H1 (cell line): ENCODE results near the gene PARD3. TPM values are rescaled to one million over a fixed set of nuclear protein-coding genes. Genes with fewer than 3 reads are reported as not detected.

Experiments used
- CEBPB ChIP-seq: IDR thresholded peaks from 2 replicates; pipeline ENCODE4 v1.6.1; 2012; ENCODE audit warnings: low read depth, low read length
- polyA plus RNA-seq, 7 experiments: library from polyadenylated mRNA; depleted of rRNA in 3 of 7; stranded (reverse) in 5 of 7; unstranded in 2 of 7; fragments of >200 nt in 5 of 7; fragments of 200-250 nt in 2 of 7; gene quantifications; 1 replicate in 5 of 7; 2 replicates in 1 of 7; 4 replicates in 1 of 7; pipeline versions ENCODE4 v1.2.1 to v1.2.3, GENCODE V29; 2011 to 2013; ENCODE audit warnings: missing spikeins in 2 of 7, mixed read lengths in 2 of 7
- total RNA-seq: library from RNA; stranded (reverse); fragmentation: NEBNext Ultra II Directional; extraction: Animal tissue kit (Norgen Biotek cat#: 25700); gene quantifications from 2 replicates; pipeline ENCODE4 v1.2.1, GENCODE V29; 2021
- TF ChIP-seq, protein P1 (sequence below): fragments of 300-600 bp; sonication (generic); IDR thresholded peaks from 2 replicates; pipeline ENCODE4 v1.7.1; 2012; ENCODE audit warnings: low read length, moderate library complexity, mild to moderate bottlenecking, inconsistent platforms; ENCODE audit not compliant: insufficient replicate concordance

PARD3 gene
- total and polyA plus RNA-seq, 2 of the 8 experiments (the other 6 are each of a cell fraction or from before 2014, with no cell fraction given): 19.7 to 49.1 TPM

DNA sequence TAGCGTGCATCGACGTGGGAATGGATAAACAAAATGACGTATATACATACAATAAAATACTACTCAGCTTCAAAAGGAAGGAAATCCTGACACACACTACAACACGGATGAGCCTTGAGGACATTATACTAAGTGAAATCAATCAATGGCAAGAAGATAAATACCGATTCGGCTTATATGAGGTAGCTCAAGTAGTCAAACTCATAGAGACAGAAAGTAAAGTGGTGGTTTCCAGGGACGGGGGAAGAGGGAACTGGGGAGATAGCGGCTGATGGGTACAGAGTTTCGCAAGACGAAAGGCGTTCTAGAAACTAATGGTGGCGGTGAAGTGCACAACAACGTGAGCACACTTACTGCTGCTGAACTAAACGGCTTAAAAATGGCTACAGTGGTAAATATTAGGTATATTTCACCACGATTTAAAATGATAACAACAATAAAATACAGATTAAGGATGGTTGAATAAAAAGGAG is 516.7 kb downstream of the PARD3 start (continued):
- TF ChIP-seq, protein P1, sequence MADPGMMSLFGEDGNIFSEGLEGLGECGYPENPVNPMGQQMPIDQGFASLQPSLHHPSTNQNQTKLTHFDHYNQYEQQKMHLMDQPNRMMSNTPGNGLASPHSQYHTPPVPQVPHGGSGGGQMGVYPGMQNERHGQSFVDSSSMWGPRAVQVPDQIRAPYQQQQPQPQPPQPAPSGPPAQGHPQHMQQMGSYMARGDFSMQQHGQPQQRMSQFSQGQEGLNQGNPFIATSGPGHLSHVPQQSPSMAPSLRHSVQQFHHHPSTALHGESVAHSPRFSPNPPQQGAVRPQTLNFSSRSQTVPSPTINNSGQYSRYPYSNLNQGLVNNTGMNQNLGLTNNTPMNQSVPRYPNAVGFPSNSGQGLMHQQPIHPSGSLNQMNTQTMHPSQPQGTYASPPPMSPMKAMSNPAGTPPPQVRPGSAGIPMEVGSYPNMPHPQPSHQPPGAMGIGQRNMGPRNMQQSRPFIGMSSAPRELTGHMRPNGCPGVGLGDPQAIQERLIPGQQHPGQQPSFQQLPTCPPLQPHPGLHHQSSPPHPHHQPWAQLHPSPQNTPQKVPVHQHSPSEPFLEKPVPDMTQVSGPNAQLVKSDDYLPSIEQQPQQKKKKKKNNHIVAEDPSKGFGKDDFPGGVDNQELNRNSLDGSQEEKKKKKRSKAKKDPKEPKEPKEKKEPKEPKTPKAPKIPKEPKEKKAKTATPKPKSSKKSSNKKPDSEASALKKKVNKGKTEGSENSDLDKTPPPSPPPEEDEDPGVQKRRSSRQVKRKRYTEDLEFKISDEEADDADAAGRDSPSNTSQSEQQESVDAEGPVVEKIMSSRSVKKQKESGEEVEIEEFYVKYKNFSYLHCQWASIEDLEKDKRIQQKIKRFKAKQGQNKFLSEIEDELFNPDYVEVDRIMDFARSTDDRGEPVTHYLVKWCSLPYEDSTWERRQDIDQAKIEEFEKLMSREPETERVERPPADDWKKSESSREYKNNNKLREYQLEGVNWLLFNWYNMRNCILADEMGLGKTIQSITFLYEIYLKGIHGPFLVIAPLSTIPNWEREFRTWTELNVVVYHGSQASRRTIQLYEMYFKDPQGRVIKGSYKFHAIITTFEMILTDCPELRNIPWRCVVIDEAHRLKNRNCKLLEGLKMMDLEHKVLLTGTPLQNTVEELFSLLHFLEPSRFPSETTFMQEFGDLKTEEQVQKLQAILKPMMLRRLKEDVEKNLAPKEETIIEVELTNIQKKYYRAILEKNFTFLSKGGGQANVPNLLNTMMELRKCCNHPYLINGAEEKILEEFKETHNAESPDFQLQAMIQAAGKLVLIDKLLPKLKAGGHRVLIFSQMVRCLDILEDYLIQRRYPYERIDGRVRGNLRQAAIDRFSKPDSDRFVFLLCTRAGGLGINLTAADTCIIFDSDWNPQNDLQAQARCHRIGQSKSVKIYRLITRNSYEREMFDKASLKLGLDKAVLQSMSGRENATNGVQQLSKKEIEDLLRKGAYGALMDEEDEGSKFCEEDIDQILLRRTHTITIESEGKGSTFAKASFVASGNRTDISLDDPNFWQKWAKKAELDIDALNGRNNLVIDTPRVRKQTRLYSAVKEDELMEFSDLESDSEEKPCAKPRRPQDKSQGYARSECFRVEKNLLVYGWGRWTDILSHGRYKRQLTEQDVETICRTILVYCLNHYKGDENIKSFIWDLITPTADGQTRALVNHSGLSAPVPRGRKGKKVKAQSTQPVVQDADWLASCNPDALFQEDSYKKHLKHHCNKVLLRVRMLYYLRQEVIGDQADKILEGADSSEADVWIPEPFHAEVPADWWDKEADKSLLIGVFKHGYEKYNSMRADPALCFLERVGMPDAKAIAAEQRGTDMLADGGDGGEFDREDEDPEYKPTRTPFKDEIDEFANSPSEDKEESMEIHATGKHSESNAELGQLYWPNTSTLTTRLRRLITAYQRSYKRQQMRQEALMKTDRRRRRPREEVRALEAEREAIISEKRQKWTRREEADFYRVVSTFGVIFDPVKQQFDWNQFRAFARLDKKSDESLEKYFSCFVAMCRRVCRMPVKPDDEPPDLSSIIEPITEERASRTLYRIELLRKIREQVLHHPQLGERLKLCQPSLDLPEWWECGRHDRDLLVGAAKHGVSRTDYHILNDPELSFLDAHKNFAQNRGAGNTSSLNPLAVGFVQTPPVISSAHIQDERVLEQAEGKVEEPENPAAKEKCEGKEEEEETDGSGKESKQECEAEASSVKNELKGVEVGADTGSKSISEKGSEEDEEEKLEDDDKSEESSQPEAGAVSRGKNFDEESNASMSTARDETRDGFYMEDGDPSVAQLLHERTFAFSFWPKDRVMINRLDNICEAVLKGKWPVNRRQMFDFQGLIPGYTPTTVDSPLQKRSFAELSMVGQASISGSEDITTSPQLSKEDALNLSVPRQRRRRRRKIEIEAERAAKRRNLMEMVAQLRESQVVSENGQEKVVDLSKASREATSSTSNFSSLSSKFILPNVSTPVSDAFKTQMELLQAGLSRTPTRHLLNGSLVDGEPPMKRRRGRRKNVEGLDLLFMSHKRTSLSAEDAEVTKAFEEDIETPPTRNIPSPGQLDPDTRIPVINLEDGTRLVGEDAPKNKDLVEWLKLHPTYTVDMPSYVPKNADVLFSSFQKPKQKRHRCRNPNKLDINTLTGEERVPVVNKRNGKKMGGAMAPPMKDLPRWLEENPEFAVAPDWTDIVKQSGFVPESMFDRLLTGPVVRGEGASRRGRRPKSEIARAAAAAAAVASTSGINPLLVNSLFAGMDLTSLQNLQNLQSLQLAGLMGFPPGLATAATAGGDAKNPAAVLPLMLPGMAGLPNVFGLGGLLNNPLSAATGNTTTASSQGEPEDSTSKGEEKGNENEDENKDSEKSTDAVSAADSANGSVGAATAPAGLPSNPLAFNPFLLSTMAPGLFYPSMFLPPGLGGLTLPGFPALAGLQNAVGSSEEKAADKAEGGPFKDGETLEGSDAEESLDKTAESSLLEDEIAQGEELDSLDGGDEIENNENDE: no peak
- TF ChIP-seq CEBPB: 0 out of 2 replicates have a peak, but pooled peaks have one; percentile 31
